Measurements from ENCODE around the gene ALDH1A2. TPM values are rescaled to one million over a fixed set of nuclear protein-coding genes. Genes with fewer than 3 reads are reported as not detected.

ALDH1A2 gene
- total and polyA plus RNA-seq, 4 experiments from 2014 or later: 0.15 to 0.83 TPM; not detected in 2

GRCh38 chr15:57973534-57973933, 92.0 kb downstream of the ALDH1A2 start:
- DNase-seq: no peak
- no peak overlapping the region for H3K27ac ChIP-seq (ENCODE audit: low read depth, low read length)
- intact Hi-C loops (cut with micrococcal nuclease): no loop called here
- Mint-ChIP-seq H3K36me3 (no peaks in the 10 kb centered on the region), H3K27me3 (peaks cover 7 to 9% of the 10 kb centered on the region in 2 donors), H3K9me3 (peaks cover 0 to 2% (median 0%) of the 10 kb centered on the region in 8 donors), H3K27ac (no peak overlapping the region), H3K4me3 (no peak overlapping the region), H3K4me1 (no peaks in the 10 kb centered on the region)
- no peaks in the 10 kb centered on the region for H3K9me3 ChIP-seq (ENCODE audit: control insufficient read depth in 1 of 2, low read length in 2 of 2)
- no peak overlapping the region for H3K4me3 ChIP-seq (ENCODE audit: low read length in 2 of 2)
- ChIA-PET POLR2A (ENCODE audit: partially characterized antibody) (no interaction called here), CTCF (ENCODE audit: partially characterized antibody) (no interaction called here)
- H3K36me3 ChIP-seq (ENCODE audit: insufficient read depth, low read length): no peaks in the 10 kb centered on the region
- no peaks in the 10 kb centered on the region for H3K4me1 ChIP-seq (ENCODE audit: insufficient read depth, low read length)
- no peaks in the 10 kb centered on the region for H3K27me3 ChIP-seq (ENCODE audit: insufficient read depth, low read length)

DNA sequence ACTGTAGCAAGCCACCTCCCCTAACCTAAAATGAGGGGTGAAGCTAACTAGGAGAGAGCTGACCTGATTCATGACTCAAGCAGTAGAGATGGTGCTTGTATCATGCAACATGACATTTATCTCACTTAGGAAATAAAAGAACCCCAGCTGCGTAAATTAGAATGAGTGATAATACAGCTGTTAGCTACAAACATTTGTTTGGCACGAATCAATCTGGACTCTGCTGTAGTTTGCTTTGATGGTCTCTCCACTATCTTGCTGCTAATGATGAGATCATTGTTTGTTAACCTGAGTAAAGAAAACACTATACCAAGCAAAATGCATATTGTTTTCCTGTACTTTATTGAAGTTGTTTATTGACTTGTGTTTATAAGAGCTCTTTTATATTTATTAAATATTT, 92.6 kb downstream of the ALDH1A2 start:
- DNase-seq: no peak
- Mint-ChIP-seq H3K36me3 (no peaks in the 10 kb centered on the region), H3K4me1 (no peaks in the 10 kb centered on the region), H3K4me3 (no peak overlapping the region), H3K9me3 (peaks cover 0 to 2% (median 0%) of the 10 kb centered on the region in 8 donors), H3K27ac (no peak overlapping the region), H3K27me3 (peaks cover 2 to 9% of the 10 kb centered on the region in 2 donors)
- Histone ChIP-seq H3K9me3 (ENCODE audit: control insufficient read depth in 1 of 2, low read length in 2 of 2) (no peaks in the 10 kb centered on the region), H3K27me3 (ENCODE audit: insufficient read depth, low read length) (no peaks in the 10 kb centered on the region), H3K4me1 (ENCODE audit: insufficient read depth, low read length) (no peaks in the 10 kb centered on the region), H3K36me3 (ENCODE audit: insufficient read depth, low read length) (no peaks in the 10 kb centered on the region), H3K4me3 (ENCODE audit: low read length in 2 of 2) (no peak overlapping the region), H3K27ac (ENCODE audit: low read depth, low read length) (no peak overlapping the region)
- ChIA-PET CTCF (ENCODE audit: partially characterized antibody) (no interaction called here), POLR2A (ENCODE audit: partially characterized antibody) (no interaction called here)
- intact Hi-C loops (cut with micrococcal nuclease): no loop called here

GRCh38 chr15:57969996-57970395, 95.5 kb downstream of the ALDH1A2 start:
- no peak overlapping the region for H3K4me3 Mint-ChIP-seq
- intact Hi-C loops (cut with micrococcal nuclease): no loop called here
- no peaks in the 10 kb centered on the region for H3K4me1 Mint-ChIP-seq
- Histone ChIP-seq H3K36me3 (ENCODE audit: insufficient read depth, low read length) (no peaks in the 10 kb centered on the region), H3K27ac (ENCODE audit: low read depth, low read length) (no peak overlapping the region), H3K4me1 (ENCODE audit: insufficient read depth, low read length) (no peaks in the 10 kb centered on the region), H3K4me3 (ENCODE audit: low read length in 2 of 2) (no peak overlapping the region), H3K9me3 (ENCODE audit: control insufficient read depth in 1 of 2, low read length in 2 of 2) (no peaks in the 10 kb centered on the region), H3K27me3 (ENCODE audit: insufficient read depth, low read length) (no peaks in the 10 kb centered on the region)
- no peak overlapping the region for H3K27ac Mint-ChIP-seq
- ChIA-PET POLR2A (ENCODE audit: partially characterized antibody) (no interaction called here), CTCF (ENCODE audit: partially characterized antibody) (no interaction called here)
- no peaks in the 10 kb centered on the region for H3K9me3 Mint-ChIP-seq
- peaks cover 0 to 3% of the 10 kb centered on the region in 2 donors for H3K27me3 Mint-ChIP-seq
- H3K36me3 Mint-ChIP-seq: no peaks in the 10 kb centered on the region
- no peak for DNase-seq

- Histone ChIP-seq H3K27ac (ENCODE audit: low read depth, low read length) (no peak overlapping the region), H3K27me3 (ENCODE audit: insufficient read depth, low read length) (no peaks in the 10 kb centered on the region), H3K36me3 (ENCODE audit: insufficient read depth, low read length) (no peaks in the 10 kb centered on the region), H3K4me3 (ENCODE audit: low read length in 2 of 2) (no peak overlapping the region), H3K9me3 (ENCODE audit: control insufficient read depth in 1 of 2, low read length in 2 of 2) (no peaks in the 10 kb centered on the region), H3K4me1 (ENCODE audit: insufficient read depth, low read length) (no peaks in the 10 kb centered on the region)
- Mint-ChIP-seq H3K36me3 (no peaks in the 10 kb centered on the region), H3K27me3 (peaks cover 0 to 4% of the 10 kb centered on the region in 2 donors), H3K27ac (no peak overlapping the region), H3K4me1 (no peaks in the 10 kb centered on the region), H3K4me3 (no peak overlapping the region), H3K9me3 (peaks cover 0 to 1% (median 0%) of the 10 kb centered on the region in 8 donors)
- ChIA-PET CTCF (ENCODE audit: partially characterized antibody) (no interaction called here), POLR2A (ENCODE audit: partially characterized antibody) (no interaction called here)
- DNase-seq: no peak
- intact Hi-C loops (cut with micrococcal nuclease): no loop called here
Measured at GRCh38 chr15:57969355-57969754, 96.2 kb downstream of the ALDH1A2 start.

GRCh38 chr15:57962887-57963286, 102.6 kb downstream of the ALDH1A2 start:
- Histone ChIP-seq H3K36me3 (ENCODE audit: insufficient read depth, low read length) (no peaks in the 10 kb centered on the region), H3K27me3 (ENCODE audit: insufficient read depth, low read length) (no peaks in the 10 kb centered on the region), H3K4me3 (ENCODE audit: low read length in 2 of 2) (no peak overlapping the region), H3K27ac (ENCODE audit: low read depth, low read length) (no peak overlapping the region), H3K9me3 (ENCODE audit: control insufficient read depth in 1 of 2, low read length in 2 of 2) (no peaks in the 10 kb centered on the region), H3K4me1 (ENCODE audit: insufficient read depth, low read length) (no peaks in the 10 kb centered on the region)
- ChIA-PET POLR2A (ENCODE audit: partially characterized antibody) (no interaction called here), CTCF (ENCODE audit: partially characterized antibody) (no interaction called here)
- H3K4me1 Mint-ChIP-seq: no peaks in the 10 kb centered on the region
- DNase-seq: no peak
- intact Hi-C loops (cut with micrococcal nuclease): no loop called here
- peaks cover 0 to 1% (median 0%) of the 10 kb centered on the region in 8 donors for H3K9me3 Mint-ChIP-seq
- no peaks in the 10 kb centered on the region for H3K36me3 Mint-ChIP-seq
- H3K4me3 Mint-ChIP-seq: no peak overlapping the region
- peaks cover 2 to 12% of the 10 kb centered on the region in 2 donors for H3K27me3 Mint-ChIP-seq
- no peak overlapping the region for H3K27ac Mint-ChIP-seq

DNA sequence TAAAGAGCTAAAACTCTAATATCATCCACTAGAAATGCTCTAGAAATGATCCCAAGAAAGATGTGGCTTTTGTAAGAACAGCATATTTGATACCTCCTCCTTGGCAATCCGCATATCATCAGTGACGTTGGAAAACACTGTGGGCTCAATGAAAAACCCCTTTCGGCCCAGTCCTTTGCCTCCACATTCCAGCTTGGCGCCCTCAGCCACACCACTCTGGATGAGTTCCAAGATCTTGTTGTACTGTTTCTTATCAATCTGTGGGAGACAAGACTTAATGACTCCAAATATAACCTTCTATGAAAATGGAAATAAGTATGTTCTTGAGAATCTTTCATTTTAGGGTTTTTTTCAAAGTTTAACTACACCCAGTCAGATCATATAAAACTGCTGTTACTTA, 103.6 kb downstream of the ALDH1A2 start:
- ChIA-PET POLR2A (ENCODE audit: partially characterized antibody) (no interaction called here), CTCF (ENCODE audit: partially characterized antibody) (interaction anchor here (0.7 kb wide), 1 partner anchor 24 kb away, joined by 3 read pairs; no protein-coding TSS in a partner anchor)
- Mint-ChIP-seq H3K4me1 (no peaks in the 10 kb centered on the region), H3K27ac (no peak overlapping the region), H3K36me3 (no peaks in the 10 kb centered on the region), H3K27me3 (peaks cover 5 to 12% of the 10 kb centered on the region in 2 donors), H3K9me3 (peaks cover 0 to 1% (median 0%) of the 10 kb centered on the region in 8 donors), H3K4me3 (no peak overlapping the region)
- Histone ChIP-seq H3K27ac (ENCODE audit: low read depth, low read length) (no peak overlapping the region), H3K27me3 (ENCODE audit: insufficient read depth, low read length) (no peaks in the 10 kb centered on the region), H3K9me3 (ENCODE audit: control insufficient read depth in 1 of 2, low read length in 2 of 2) (no peaks in the 10 kb centered on the region), H3K36me3 (ENCODE audit: insufficient read depth, low read length) (no peaks in the 10 kb centered on the region), H3K4me3 (ENCODE audit: low read length in 2 of 2) (no peak overlapping the region), H3K4me1 (ENCODE audit: insufficient read depth, low read length) (no peaks in the 10 kb centered on the region)
- intact Hi-C loops (cut with micrococcal nuclease): no loop called here
- no peak for DNase-seq

DNA sequence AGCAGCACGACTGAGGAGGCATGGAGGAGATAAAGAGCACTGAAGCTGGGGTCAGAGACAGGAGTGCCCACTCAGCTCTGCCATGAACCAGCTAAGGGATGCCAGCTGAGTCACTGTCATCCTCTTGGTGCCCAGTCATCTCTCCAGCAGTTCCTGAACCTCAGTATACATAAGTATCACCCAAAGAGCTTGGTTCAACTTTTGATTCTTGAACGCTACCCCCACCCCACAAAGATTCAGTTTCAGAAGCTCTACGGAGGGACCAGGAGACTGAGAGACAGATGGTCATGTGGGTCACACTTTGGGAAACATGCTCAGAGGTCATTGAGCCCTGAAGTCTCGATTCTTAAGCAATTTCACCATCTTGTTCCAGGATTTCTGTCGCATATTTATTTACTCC, 108.4 kb downstream of the ALDH1A2 start:
- ChIA-PET POLR2A (ENCODE audit: partially characterized antibody) (no interaction called here), CTCF (ENCODE audit: partially characterized antibody) (interaction anchor here (0.5 kb wide), 1 partner anchor 1572 kb away, joined by 3 read pairs; no protein-coding TSS in a partner anchor)
- Mint-ChIP-seq H3K36me3 (no peaks in the 10 kb centered on the region), H3K4me3 (no peak overlapping the region), H3K27me3 (peaks cover 8 to 11% of the 10 kb centered on the region in 2 donors), H3K27ac (no peak overlapping the region), H3K9me3 (peaks cover 0 to under 1% (median 0%) of the 10 kb centered on the region in 8 donors), H3K4me1 (no peaks in the 10 kb centered on the region)
- H3K9me3 ChIP-seq (ENCODE audit: control insufficient read depth in 1 of 2, low read length in 2 of 2): no peaks in the 10 kb centered on the region
- H3K4me3 ChIP-seq (ENCODE audit: low read length in 2 of 2): no peak overlapping the region
- no peak overlapping the region for H3K27ac ChIP-seq (ENCODE audit: low read depth, low read length)
- no peaks in the 10 kb centered on the region for H3K36me3 ChIP-seq (ENCODE audit: insufficient read depth, low read length)
- no peaks in the 10 kb centered on the region for H3K4me1 ChIP-seq (ENCODE audit: insufficient read depth, low read length)
- no peak for DNase-seq
- intact Hi-C loops (cut with micrococcal nuclease): no loop called here
- H3K27me3 ChIP-seq (ENCODE audit: insufficient read depth, low read length): peaks cover 4% of the 10 kb centered on the region

DNA sequence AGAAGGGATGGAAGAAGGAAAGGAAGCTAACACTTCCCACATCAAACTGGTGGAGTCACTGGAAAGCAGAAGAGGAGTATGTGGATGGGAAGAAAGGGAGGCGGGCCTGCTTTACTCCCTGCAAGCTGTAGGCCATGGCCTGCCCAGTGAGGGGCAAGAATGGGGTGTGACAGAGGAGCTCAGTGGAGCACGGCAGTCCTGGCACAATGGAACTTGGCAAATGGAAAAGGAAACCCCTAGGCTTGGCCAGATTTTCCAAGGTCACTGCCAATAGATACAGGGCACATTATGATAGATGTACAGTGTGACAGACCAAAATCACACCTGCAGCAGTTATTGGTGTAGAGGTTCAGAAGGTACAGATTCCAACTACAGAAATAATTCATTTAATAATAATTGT, 111.6 kb downstream of the ALDH1A2 start:
- Mint-ChIP-seq H3K27ac (no peak overlapping the region), H3K27me3 (peaks cover 9 to 12% of the 10 kb centered on the region in 2 donors), H3K4me3 (no peak overlapping the region), H3K36me3 (no peaks in the 10 kb centered on the region), H3K4me1 (no peaks in the 10 kb centered on the region), H3K9me3 (peaks cover 0 to 2% (median 0%) of the 10 kb centered on the region in 8 donors)
- intact Hi-C loops (cut with micrococcal nuclease): no loop called here
- CTCF ChIA-PET (ENCODE audit: partially characterized antibody): no interaction called here
- H3K4me3 ChIP-seq (ENCODE audit: low read length in 2 of 2): no peak overlapping the region
- no peaks in the 10 kb centered on the region for H3K4me1 ChIP-seq (ENCODE audit: insufficient read depth, low read length)
- H3K36me3 ChIP-seq (ENCODE audit: insufficient read depth, low read length): no peaks in the 10 kb centered on the region
- H3K9me3 ChIP-seq (ENCODE audit: control insufficient read depth in 1 of 2, low read length in 2 of 2): no peaks in the 10 kb centered on the region
- peak in 1 of 5 donors; percentile 27 for DNase-seq
- H3K27ac ChIP-seq (ENCODE audit: low read depth, low read length): no peak overlapping the region
- POLR2A ChIA-PET (ENCODE audit: partially characterized antibody): no interaction called here
- H3K27me3 ChIP-seq (ENCODE audit: insufficient read depth, low read length): peaks cover 4% of the 10 kb centered on the region

Data from CD4-positive, alpha-beta memory T cell (primary cell).